NB4 (cell line): ENCODE results near the gene RAB5B.
"Not testable (repeated sequence)": the region's sequence is repeated elsewhere in the genome, so short reads cannot be mapped to it uniquely, and the experiment has no call there.

ENCODE experiments used
- DNase-seq: peaks from one replicate; pipeline ENCODE4 v3.0.0; 2010; ENCODE audit warnings: low read depth
- H3K4me3 ChIP-seq: one replicate; pipeline ENCODE4 v1.5.1; 2011; ENCODE audit warnings: mild to moderate bottlenecking, low read depth, low read length, moderate library complexity
- MYC ChIP-seq: IDR thresholded peaks from 2 replicates; pipeline ENCODE4 v1.6.1; 2011; ENCODE audit warnings: low read depth, low read length
- POLR2A ChIP-seq: IDR thresholded peaks from 2 replicates; pipeline ENCODE4 v1.6.1; 2011; ENCODE audit warnings: mild to moderate bottlenecking; ENCODE audit not compliant: insufficient read length; ENCODE audit errors: extremely low read depth
- TF ChIP-seq, protein P1 (sequence below): IDR thresholded peaks from 2 replicates; pipeline ENCODE4 v1.6.1; 2011; ENCODE audit warnings: low read depth, low read length
- TF ChIP-seq, protein P2 (sequence below): IDR thresholded peaks from one replicate; pipeline ENCODE4 v1.5.1; 2012; ENCODE audit warnings: low read depth, low read length

RAB5B gene

DNA sequence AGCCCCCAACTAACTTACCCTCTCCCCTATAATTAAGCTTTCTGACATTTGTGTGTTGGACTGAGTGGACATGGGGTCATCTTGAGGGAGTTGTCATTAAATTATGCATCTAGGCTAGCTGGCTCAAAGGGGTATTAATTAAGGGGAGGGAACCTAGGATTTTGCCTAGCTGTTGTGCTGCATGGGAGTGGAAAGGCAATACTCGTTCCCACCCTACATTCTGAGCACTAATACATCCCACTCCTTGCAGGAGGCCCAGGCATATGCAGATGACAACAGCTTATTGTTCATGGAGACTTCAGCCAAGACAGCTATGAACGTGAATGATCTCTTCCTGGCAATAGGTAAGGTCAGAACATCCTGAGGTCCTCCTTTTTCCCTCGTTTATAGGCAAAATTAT lies 17.2 kb downstream of the RAB5B start:
- DNase-seq: no peak
- TF ChIP-seq POLR2A: no peak
- no peak overlapping the region for H3K4me3 ChIP-seq

DNA sequence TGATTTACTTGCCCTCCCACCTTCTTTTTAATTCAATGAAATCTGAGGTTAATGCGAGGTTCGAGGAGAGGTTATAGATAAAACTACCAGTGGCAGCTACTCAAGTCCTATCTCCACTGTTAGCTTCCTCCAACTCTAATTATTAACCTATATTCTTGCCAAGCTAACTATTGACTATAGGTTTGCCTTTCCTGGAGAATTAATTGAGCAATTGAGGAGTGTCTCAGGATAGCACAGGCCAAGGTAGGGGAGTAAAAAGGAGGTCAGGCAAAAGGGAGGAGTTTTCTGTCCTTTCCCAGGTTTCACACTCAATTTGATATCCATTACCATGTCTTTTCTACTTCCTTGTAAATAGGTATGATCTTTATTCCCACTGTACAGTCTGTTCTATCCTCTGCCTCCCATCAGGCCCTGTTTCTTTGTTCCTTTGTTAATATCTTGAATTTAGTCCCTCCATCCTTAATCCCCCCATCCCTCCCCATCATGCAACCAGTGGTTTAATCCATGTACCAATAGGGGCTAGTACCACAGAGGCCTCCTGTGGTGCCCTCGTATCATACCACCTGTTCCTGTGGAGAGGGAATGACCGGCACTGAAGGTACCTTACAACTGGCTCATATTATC lies 19.5 kb downstream of the RAB5B start:
- TF ChIP-seq POLR2A (no peak), MYC (no peak)
- TF ChIP-seq, protein P1, sequence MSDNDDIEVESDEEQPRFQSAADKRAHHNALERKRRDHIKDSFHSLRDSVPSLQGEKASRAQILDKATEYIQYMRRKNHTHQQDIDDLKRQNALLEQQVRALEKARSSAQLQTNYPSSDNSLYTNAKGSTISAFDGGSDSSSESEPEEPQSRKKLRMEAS: no peak
- TF ChIP-seq, protein P2, sequence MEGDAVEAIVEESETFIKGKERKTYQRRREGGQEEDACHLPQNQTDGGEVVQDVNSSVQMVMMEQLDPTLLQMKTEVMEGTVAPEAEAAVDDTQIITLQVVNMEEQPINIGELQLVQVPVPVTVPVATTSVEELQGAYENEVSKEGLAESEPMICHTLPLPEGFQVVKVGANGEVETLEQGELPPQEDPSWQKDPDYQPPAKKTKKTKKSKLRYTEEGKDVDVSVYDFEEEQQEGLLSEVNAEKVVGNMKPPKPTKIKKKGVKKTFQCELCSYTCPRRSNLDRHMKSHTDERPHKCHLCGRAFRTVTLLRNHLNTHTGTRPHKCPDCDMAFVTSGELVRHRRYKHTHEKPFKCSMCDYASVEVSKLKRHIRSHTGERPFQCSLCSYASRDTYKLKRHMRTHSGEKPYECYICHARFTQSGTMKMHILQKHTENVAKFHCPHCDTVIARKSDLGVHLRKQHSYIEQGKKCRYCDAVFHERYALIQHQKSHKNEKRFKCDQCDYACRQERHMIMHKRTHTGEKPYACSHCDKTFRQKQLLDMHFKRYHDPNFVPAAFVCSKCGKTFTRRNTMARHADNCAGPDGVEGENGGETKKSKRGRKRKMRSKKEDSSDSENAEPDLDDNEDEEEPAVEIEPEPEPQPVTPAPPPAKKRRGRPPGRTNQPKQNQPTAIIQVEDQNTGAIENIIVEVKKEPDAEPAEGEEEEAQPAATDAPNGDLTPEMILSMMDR: no peak
- no peak for DNase-seq
- H3K4me3 ChIP-seq: no peak overlapping the region

DNA sequence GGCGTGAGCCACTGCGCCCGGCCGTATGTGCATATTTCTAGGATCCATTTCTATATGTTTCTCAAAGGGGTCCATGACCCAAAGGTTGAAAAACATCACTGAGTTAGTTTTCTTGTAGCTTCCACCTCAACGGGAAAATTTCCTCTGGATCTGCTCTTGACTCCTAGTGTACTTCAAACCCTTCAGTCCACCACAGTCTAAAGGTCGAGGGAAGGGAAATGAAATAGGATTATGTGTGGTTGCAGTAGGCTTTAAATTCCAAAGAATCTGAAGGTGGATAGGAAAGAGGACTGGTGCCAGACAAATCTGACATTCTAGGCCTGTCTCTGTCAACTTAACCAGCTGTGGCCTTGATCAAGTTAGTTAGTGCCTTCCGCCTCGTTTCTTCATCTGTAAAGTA lies 21.5 kb downstream of the RAB5B start:
- no peak overlapping the region for H3K4me3 ChIP-seq
- TF ChIP-seq MYC: no peak
- TF ChIP-seq, protein P1: no peak
- TF ChIP-seq POLR2A: no peak
- TF ChIP-seq, protein P2: no peak
- no peak for DNase-seq

DNA sequence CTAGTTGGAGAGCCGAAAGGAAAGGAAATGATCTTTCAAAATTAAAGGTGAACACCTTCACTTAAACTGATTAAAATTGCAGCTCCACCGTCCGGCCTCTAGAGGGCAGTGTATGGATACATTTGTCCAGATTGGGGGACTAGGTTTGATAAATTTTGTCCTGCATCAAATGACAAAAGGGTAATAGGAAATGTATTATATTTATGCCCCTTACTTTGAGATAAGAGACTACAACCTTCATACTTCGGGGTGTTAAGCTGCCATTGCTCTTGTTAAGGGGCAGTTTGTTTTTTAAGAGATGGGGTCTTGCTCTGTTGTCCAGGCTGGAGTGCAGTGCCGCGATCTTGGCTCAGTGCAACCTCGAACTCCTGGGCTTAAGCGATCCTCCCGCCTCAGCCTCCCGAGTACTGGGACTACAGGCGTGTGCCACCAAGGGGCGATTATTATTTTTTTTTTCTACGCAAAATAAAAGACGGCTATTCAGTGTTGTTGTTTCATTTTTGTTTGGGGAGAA lies 22.4 kb downstream of the RAB5B start:
- H3K4me3 ChIP-seq: no peak overlapping the region
- TF ChIP-seq, protein P2: peak; percentile 78
- TF ChIP-seq POLR2A: no peak
- no peak for TF ChIP-seq MYC

DNA sequence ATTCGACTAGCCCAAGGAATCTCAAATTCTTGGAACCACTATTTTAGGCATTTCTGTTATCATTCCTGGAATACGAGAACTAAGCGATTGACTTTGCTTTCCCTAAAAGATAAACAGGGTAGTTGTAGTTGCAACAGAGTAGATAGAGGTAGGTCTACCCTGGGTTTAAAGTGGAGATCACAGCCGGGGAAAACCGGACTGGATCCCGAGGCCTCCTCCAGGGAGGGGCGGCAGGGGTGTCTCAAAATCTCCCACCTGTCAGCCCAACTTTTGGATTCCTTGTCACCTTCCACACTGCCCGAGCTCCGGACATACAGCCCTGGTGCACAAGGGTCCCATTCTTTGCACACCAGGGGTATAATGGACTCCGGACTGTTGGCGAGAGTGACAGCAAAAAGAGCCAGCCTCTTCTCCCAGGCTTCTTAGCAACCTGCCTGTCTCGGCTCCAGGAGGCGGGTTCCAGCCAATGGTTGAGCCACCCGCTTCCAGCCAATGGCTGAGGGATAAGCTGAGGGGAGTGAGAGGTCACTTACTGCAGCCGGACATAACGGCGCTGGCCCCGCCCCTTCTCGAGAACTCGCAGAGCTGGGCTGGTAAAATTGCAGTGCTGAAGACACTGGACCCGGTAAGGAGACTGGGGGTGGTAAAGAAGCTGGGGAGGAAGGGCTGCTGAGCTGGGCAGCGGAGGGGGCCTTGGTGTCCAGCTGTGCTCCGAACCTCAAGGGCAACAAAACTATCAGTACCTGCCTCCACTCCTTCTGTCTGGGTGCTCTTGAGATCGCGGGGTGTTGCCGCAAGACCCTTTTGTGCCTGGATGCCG lies 23.0 kb downstream of the RAB5B start, which contains the start of gene SUOX:
TSS of gene SUOX (plus strand) at position 562 of the 820 bp plus-strand sequence. CDS start 4,946 bp downstream, outside the sequence.
- peak; percentile 24 for DNase-seq
- H3K4me3 ChIP-seq: no peak within 1 kb of the TSS
- TF ChIP-seq, protein P2: no peak
- peak; percentile 13 for TF ChIP-seq POLR2A

More for the DNA sequence above, 22.4 kb downstream of the RAB5B start:
- peak; percentile 71 for DNase-seq

DNA sequence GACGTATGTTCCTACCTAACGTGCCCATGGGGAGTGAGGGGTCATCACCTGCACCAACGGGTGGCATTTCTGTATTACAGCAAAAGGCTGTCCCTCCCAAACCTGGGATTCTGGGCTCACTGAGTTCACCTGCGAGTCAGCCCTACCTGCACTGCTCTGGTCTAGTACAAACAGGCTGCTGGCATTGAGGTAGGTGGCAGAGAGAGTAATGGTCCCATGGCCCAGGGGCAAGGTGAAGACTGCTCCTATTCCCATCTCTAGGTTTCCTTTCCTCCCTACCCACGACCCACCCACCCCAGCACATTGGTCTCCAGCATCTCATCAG lies 23.6 kb downstream of the RAB5B start:
- DNase-seq: peak; percentile 11
- TF ChIP-seq, protein P2: no peak
- TF ChIP-seq MYC: no peak
- TF ChIP-seq POLR2A: no peak
- H3K4me3 ChIP-seq: no peak overlapping the region

DNA sequence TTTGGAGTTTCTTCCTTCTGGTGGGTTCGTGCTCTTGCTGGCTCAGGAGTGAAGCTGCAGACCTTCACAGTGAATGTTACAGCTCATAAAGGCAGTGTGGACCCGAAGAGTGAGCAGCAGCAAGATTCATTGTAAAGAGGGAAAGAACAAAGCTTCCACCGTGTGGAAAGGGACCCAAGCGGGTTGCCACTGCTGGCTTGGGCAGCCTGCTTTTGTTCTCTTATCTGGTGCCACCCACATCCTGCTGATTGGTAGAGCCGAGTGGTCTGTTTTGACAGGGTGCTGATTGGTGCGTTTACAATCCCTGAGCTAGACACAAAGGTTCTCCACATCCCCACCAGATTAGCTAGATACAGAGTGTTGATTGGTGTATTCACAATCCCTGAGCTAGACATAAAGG lies 25.6 kb downstream of the RAB5B start:
- H3K4me3 ChIP-seq, DNase-seq: not testable (repeated sequence)

DNA sequence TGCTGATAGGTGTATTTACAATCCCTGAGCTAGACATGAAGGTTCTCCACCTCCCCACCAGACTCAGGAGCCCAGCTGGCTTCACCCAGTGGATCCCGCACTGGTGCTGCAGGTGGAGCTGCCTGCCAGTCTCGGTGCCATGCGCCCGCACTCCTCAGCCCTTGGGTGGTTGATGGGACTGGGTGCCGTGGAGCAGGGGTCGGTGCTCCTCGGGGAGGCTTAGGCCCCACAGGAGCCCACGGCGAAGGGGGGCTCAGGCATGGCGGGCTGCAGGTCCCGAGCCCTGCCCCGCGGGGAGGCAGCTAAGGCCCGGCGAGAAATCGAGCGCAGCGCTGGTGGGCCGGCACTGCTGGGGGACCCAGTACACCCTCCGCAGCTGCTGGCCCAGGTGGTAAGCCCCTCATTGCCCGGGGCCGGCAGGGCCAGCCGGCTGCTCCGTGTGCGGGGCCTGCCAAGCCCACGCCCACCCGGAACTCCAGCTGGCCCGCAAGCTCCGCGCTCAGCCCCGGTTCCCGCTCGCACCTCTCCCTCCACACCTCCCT lies 26.2 kb downstream of the RAB5B start:
- not testable (repeated sequence) for H3K4me3 ChIP-seq, DNase-seq
